HepG2 (cell line): ENCODE measurements around the gene RHOT2. TPM values are rescaled to one million over a fixed set of nuclear protein-coding genes. Genes with fewer than 3 reads are reported as not detected.

ENCODE experiments used
- CBX2 ChIP-seq, 2 experiments: fragments of 200-600 bp in 1 of 2; sonication (generic); formaldehyde crosslinking in 1 of 2; IDR thresholded peaks; 2 replicates each; pipeline versions ENCODE4 v1.7.0 to v1.8.1; 2018 to 2022; ENCODE audit warnings: low read depth in 2 of 2, low read length in 1 of 2, mild to moderate bottlenecking in 1 of 2, missing genetic modification reagents in 1 of 2
- FOSL2 ChIP-seq: sonication (generic); formaldehyde crosslinking; IDR thresholded peaks from 2 replicates; pipeline ENCODE4 v1.4.0; 2020; ENCODE audit warnings: missing genetic modification reagents
- FOXA1 ChIP-seq, 2 experiments: fragments of 450-650 bp in 1 of 2; sonication (generic) in 1 of 2; formaldehyde crosslinking in 1 of 2; IDR thresholded peaks; 2 replicates each; pipeline versions ENCODE4 v1.4.0 to v1.6.1; 2016 to 2020; ENCODE audit warnings: missing genetic modification reagents in 1 of 2
- FOXO1 ChIP-seq: sonication (generic); formaldehyde crosslinking; IDR thresholded peaks from 2 replicates; pipeline ENCODE4 v1.4.0; 2020; ENCODE audit warnings: missing genetic modification reagents
- ISL2 ChIP-seq: sonication (generic); formaldehyde crosslinking; IDR thresholded peaks from 2 replicates; pipeline ENCODE4 v1.5.0; 2020; ENCODE audit warnings: missing genetic modification reagents
- SIX1 ChIP-seq: sonication (generic); formaldehyde crosslinking; IDR thresholded peaks from 2 replicates; pipeline ENCODE4 v1.4.0; 2020; ENCODE audit warnings: missing genetic modification reagents, borderline replicate concordance
- SRSF9 ChIP-seq: fragments of 200-400 bp; formaldehyde crosslinking; IDR thresholded peaks from 2 replicates; pipeline ENCODE4 v1.6.1; 2018; ENCODE audit warnings: borderline replicate concordance, mild to moderate bottlenecking, low read depth, low read length; ENCODE audit not compliant: insufficient read depth, poor library complexity, severe bottlenecking
- ZNF549 ChIP-seq: sonication (generic); formaldehyde crosslinking; IDR thresholded peaks from 2 replicates; pipeline ENCODE4 v1.5.0; 2020; ENCODE audit warnings: missing genetic modification reagents
- ZNF746 ChIP-seq: sonication (generic); formaldehyde crosslinking; IDR thresholded peaks from 2 replicates; pipeline ENCODE4 v1.8.0; 2022; ENCODE audit warnings: mild to moderate bottlenecking, missing genetic modification reagents
- ZNF782 ChIP-seq: sonication (generic); formaldehyde crosslinking; IDR thresholded peaks from 2 replicates; pipeline ENCODE4 v1.4.0; 2020; ENCODE audit warnings: missing genetic modification reagents, mild to moderate bottlenecking, borderline replicate concordance
- polyA plus RNA-seq, 8 experiments: library from polyadenylated mRNA; depleted of rRNA in 3 of 8; stranded (reverse) in 7 of 8; unstranded in 1 of 8; fragments of >200 nt; fragmentation: Illumina TruSeq in 4 of 8; extraction: Trizol in 4 of 8; gene quantifications; 2 replicates each; pipeline versions ENCODE4 v1.2.1 to v1.2.3, GENCODE V29; 2011 to 2016; ENCODE audit warnings: low read depth in 4 of 8, missing spikeins in 1 of 8, mixed read lengths in 1 of 8; ENCODE audit not compliant: insufficient read depth in 1 of 8
- total RNA-seq, 5 experiments: library from RNA; depleted of rRNA; stranded (reverse); fragments of >200 nt; fragmentation: Illumina TruSeq; extraction: Trizol; gene quantifications; 2 replicates each; pipeline ENCODE4 v1.2.3, GENCODE V29; 2016; ENCODE audit warnings: low read depth in 1 of 5
- TF ChIP-seq, protein P1 (sequence below): IDR thresholded peaks from 2 replicates; pipeline ENCODE4 v1.6.1; 2016; ENCODE audit warnings: low read depth, missing genetic modification reagents, missing compliant biosample characterization
- TF ChIP-seq, protein P2 (sequence below): sonication (generic); formaldehyde crosslinking; IDR thresholded peaks from 2 replicates; pipeline ENCODE4 v1.8.1; 2023; ENCODE audit warnings: mild to moderate bottlenecking, missing genetic modification reagents
- TF ChIP-seq, protein P3 (sequence below): sonication (generic); formaldehyde crosslinking; conservative IDR thresholded peaks from 2 replicates; pipeline ENCODE4 v1.5.0; 2020; ENCODE audit warnings: missing genetic modification reagents
- TF ChIP-seq, protein P4 (sequence below): sonication (generic); formaldehyde crosslinking; IDR thresholded peaks from 2 replicates; pipeline ENCODE4 v1.5.1; 2020; ENCODE audit warnings: missing genetic modification reagents, mild to moderate bottlenecking, borderline replicate concordance
- TF ChIP-seq, protein P5 (sequence below): sonication (generic); formaldehyde crosslinking; IDR thresholded peaks from 2 replicates; pipeline ENCODE4 v1.8.0; 2022; ENCODE audit warnings: missing genetic modification reagents, mild to moderate bottlenecking, moderate library complexity, borderline replicate concordance

Gene RHOT2
- total and polyA plus RNA-seq, 2 of the 13 experiments (the other 11 are each of a cell fraction or from before 2014, with no cell fraction given), result 63.6 to 76.9 TPM

DNA sequence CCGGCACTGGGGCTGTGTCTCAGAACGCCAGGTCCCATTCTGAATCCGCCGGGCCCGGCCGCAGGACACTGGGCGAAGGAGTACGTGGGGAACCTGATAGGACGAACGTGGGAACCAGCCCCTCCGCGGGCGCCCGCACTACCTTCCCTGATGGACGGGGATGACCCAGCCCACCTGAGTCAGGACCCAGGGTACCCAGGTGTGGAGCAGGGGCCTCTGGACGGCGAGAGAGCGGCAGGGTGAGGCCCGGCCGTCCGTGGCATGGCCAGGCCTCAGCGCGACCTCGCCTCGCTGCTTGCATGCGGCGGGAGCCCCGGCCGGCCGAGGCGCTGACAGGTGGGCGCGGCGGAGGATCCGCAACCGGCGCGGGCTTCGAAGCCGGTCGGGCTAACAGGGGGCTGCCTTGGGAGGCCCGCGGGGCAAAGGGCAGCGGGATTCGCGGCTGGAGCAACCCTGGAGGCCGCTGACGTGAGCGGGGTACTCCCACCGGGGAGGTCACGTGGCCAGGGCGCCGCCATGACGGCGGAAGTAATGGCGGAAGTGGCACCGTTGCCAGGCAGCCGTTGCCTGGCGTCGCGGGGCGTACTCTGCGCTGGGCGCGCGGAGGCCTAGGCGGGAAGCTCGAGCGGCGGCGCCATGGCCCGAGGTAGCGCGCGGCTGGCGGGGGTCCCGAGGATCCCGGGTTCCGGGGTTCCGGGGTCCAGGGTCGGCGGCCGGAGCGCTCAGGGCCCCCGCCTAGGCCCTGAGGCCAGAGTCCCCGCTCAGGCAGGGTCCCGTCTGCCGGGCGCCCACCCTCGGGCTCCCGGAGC lies 18.9 kb upstream of the RHOT2 start, which contains the start of gene WDR90 (continued):
- TF ChIP-seq, protein P1, sequence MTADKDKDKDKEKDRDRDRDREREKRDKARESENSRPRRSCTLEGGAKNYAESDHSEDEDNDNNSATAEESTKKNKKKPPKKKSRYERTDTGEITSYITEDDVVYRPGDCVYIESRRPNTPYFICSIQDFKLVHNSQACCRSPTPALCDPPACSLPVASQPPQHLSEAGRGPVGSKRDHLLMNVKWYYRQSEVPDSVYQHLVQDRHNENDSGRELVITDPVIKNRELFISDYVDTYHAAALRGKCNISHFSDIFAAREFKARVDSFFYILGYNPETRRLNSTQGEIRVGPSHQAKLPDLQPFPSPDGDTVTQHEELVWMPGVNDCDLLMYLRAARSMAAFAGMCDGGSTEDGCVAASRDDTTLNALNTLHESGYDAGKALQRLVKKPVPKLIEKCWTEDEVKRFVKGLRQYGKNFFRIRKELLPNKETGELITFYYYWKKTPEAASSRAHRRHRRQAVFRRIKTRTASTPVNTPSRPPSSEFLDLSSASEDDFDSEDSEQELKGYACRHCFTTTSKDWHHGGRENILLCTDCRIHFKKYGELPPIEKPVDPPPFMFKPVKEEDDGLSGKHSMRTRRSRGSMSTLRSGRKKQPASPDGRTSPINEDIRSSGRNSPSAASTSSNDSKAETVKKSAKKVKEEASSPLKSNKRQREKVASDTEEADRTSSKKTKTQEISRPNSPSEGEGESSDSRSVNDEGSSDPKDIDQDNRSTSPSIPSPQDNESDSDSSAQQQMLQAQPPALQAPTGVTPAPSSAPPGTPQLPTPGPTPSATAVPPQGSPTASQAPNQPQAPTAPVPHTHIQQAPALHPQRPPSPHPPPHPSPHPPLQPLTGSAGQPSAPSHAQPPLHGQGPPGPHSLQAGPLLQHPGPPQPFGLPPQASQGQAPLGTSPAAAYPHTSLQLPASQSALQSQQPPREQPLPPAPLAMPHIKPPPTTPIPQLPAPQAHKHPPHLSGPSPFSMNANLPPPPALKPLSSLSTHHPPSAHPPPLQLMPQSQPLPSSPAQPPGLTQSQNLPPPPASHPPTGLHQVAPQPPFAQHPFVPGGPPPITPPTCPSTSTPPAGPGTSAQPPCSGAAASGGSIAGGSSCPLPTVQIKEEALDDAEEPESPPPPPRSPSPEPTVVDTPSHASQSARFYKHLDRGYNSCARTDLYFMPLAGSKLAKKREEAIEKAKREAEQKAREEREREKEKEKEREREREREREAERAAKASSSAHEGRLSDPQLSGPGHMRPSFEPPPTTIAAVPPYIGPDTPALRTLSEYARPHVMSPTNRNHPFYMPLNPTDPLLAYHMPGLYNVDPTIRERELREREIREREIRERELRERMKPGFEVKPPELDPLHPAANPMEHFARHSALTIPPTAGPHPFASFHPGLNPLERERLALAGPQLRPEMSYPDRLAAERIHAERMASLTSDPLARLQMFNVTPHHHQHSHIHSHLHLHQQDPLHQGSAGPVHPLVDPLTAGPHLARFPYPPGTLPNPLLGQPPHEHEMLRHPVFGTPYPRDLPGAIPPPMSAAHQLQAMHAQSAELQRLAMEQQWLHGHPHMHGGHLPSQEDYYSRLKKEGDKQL, result no peak
- no peak for TF ChIP-seq SIX1
- TF ChIP-seq SRSF9, result no peak
- no peak for TF ChIP-seq FOXA1 (IDR thresholded peaks at IDR 0.05)
- peak; percentile 34; the same call in 1 of the 2 replicates for TF ChIP-seq FOXA1 (CRISPR knock-in tag; IDR thresholded peaks at IDR 0.05)
- no peak for TF ChIP-seq CBX2 (IDR thresholded peaks at IDR 0.05; ENCODE audit: low read depth, low read length)
- TF ChIP-seq CBX2 (CRISPR knock-in tag; IDR thresholded peaks at IDR 0.05; ENCODE audit: low read depth), result 0 out of 2 replicates have a peak, but pooled peaks have one; percentile 76
- TF ChIP-seq ZNF549, result peak; percentile 61; the same call in 1 of the 2 replicates
- TF ChIP-seq ZNF746 (CRISPR knock-in tag), result peak; percentile 52; the same call in 1 of the 2 replicates
- TF ChIP-seq, protein P2, sequence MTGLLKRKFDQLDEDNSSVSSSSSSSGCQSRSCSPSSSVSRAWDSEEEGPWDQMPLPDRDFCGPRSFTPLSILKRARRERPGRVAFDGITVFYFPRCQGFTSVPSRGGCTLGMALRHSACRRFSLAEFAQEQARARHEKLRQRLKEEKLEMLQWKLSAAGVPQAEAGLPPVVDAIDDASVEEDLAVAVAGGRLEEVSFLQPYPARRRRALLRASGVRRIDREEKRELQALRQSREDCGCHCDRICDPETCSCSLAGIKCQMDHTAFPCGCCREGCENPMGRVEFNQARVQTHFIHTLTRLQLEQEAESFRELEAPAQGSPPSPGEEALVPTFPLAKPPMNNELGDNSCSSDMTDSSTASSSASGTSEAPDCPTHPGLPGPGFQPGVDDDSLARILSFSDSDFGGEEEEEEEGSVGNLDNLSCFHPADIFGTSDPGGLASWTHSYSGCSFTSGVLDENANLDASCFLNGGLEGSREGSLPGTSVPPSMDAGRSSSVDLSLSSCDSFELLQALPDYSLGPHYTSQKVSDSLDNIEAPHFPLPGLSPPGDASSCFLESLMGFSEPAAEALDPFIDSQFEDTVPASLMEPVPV (CRISPR knock-in tag), result peak; percentile 86
- TF ChIP-seq, protein P3, sequence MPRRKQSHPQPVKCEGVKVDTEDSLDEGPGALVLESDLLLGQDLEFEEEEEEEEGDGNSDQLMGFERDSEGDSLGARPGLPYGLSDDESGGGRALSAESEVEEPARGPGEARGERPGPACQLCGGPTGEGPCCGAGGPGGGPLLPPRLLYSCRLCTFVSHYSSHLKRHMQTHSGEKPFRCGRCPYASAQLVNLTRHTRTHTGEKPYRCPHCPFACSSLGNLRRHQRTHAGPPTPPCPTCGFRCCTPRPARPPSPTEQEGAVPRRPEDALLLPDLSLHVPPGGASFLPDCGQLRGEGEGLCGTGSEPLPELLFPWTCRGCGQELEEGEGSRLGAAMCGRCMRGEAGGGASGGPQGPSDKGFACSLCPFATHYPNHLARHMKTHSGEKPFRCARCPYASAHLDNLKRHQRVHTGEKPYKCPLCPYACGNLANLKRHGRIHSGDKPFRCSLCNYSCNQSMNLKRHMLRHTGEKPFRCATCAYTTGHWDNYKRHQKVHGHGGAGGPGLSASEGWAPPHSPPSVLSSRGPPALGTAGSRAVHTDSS (CRISPR knock-in tag), result no peak
- peak; percentile 32 for TF ChIP-seq FOXO1 (CRISPR knock-in tag)
- TF ChIP-seq, protein P4, sequence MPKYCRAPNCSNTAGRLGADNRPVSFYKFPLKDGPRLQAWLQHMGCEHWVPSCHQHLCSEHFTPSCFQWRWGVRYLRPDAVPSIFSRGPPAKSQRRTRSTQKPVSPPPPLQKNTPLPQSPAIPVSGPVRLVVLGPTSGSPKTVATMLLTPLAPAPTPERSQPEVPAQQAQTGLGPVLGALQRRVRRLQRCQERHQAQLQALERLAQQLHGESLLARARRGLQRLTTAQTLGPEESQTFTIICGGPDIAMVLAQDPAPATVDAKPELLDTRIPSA (CRISPR knock-in tag), result no peak
- peak; percentile 71; the same call in 1 of the 2 replicates for TF ChIP-seq ZNF782 (CRISPR knock-in tag)
- TF ChIP-seq ISL2 (CRISPR knock-in tag), result peak; percentile 57
- TF ChIP-seq, protein P5, sequence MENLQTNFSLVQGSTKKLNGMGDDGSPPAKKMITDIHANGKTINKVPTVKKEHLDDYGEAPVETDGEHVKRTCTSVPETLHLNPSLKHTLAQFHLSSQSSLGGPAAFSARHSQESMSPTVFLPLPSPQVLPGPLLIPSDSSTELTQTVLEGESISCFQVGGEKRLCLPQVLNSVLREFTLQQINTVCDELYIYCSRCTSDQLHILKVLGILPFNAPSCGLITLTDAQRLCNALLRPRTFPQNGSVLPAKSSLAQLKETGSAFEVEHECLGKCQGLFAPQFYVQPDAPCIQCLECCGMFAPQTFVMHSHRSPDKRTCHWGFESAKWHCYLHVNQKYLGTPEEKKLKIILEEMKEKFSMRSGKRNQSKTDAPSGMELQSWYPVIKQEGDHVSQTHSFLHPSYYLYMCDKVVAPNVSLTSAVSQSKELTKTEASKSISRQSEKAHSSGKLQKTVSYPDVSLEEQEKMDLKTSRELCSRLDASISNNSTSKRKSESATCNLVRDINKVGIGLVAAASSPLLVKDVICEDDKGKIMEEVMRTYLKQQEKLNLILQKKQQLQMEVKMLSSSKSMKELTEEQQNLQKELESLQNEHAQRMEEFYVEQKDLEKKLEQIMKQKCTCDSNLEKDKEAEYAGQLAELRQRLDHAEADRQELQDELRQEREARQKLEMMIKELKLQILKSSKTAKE (CRISPR knock-in tag), result no peak
- TF ChIP-seq FOSL2 (CRISPR knock-in tag), result peak; percentile 41
